Measurements from ENCODE around the gene AOC1.
A peak's percentile ranks its signal among the peaks of the same experiment; 100 is the strongest.

The AOC1 gene

DNA sequence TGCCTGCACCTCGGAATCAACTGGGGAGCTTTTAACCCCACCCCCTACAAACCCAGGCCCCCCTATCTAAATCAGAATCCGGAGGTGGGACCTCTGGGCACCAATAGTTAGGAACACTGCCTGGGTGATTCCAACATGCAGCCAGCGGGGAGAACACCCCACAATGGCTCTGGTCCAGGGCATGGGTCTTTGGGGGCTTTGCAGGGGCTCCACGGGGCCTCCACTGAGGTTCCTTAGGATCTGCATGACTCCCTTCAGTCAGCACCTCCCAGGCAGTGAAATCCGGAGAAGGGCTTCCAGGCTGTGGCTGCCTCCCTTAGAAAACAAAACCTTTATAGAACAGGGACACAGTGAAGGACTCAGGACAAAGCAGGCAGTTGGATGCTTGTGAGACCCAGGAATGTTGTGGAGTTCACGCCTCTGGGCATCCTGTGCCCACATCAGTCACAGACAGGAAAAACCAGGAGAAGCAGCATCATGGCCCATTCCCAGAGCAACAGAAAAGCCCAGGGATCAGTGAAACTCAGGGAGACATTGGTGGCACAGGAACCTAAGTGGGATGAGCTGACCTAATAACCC lies 16.5 kb upstream of the AOC1 start:
- DNase-seq (ENCODE audit: low spot score) = no peak

DNA sequence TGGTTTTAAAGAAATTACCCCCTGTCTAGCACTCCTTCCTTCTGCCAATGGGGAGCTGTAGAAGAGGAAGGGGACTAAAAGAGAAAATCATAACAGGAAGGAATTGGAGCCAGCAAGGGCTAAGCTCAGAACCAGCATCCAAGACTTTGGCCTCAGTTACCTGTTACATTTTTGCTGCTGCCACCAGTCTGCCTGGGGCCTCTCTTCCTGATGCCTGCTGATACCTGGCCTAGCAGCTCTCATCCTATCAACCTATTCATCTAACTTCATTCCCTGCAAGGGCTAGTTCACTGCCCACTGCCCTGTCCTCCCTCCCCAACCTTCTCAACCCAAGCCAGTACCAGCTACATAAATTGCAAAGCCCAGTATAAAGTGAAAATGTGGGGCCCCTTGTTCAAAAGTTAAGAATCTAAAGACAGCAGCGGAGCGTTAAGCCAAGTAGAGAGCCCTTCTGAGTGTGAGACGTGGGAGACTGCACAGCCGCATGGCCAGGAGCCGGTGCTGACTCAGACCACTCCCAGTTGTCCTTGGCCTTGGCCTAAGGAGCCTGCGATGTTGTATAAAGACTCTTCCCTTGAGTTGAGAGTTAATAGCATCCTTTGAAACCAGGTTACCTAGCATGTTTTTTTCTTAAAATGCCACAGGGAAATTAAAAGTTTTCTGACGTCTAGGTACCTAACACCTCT lies 13.2 kb upstream of the AOC1 start:
- no peak for DNase-seq (ENCODE audit: low spot score)

DNA sequence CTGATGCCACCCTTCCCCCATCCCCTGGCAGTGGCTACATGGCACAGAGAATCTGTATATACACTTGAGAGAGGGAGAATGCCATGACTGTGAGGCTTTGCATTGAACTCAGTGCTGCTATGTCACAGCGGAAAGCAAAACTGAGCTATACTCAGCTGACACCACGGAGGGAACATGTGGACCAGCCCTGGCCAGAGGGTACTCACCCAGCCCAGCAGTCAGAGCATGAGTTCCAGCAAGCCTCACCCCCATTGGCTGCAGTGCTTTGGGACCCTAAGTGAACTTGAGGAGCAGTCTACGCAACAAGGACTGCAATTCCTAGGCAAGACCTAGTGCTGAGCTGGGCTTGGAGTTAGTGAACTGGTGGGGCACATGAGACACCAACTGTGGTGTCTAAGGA lies 10.3 kb upstream of the AOC1 start:
- no peak for DNase-seq (ENCODE audit: low spot score)

DNA sequence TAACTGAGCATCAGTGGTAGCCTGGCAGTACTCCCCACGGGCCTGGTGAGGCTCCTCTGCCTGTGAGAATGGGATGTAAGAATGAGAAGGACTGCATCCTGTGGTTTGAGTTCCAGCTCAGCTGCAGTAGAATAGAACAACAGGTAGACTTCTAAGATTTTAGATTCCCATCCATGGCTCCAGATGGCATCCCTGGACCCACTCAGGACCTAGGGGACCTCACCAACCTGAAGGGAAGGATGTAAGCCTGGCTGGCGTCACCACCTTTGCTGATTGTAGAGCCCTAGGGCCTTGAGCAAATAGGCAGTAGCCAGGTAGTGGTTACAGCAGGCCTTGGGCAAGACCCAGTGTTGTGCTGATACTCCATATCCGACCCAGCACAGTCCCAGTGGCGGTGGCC lies 9.6 kb upstream of the AOC1 start:
- no peak for DNase-seq (ENCODE audit: low spot score)

DNA sequence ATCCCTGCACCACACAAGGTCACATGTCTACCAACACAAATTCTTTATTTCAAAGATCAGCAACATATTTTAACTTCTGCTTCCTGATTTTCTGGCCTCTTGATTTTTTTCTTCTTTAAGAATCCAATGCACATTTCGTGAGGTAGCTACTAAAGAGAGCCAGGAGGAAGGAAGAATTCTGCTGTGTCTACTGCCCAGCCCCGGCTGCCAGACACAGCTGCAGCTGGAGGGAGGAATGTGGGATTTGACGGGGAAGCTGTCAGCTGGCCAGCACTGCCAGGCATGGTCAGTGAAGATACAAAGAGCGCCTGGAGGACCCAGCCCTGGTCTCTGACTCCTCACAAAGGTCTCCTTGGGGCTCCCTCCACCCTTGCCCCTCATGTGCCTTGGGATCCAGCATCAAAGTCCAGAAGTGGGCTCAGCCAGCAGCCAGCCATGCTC lies 6.9 kb upstream of the AOC1 start:
- DNase-seq (ENCODE audit: low spot score) = peak; percentile 64

DNA sequence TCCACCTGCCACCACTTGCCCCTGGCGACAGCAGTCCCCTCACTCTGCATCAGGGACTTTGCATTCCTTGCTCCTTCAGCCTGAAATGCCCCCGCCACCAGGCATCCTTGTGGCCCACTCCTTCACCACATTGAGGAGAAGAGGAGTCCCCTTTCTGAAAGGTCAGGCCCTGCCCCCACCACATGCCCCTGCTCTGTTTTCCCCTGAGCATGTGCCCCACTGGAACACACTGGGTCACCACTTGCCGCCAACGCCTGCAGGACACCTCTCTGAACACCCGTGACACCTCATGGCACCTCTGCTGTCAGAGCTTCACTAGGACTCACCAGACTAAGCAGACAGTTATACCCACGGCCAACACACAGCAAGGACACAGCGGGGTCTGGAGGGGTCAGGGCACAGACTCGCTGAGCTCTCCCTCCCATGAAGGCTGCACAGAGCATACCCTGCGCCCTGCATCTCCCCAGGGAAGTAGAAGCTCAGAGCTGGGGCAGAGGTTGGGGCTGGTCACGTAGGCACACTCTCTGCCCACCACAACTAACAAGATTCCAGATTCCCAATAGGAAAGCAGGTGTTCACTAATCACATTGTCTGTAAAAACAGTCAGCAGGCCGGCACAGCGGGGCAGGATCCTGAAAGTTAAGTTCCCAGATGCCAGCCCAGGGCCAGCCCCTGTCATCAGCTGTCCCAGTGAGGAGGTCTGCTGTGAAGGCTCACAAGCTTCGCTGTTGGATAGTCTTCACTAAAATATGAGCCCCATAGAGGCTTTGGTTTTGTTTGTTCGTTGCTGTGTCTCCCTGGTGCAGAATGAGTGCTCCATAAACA lies 5.8 kb upstream of the AOC1 start:
- no peak for DNase-seq (ENCODE audit: low spot score)

DNA sequence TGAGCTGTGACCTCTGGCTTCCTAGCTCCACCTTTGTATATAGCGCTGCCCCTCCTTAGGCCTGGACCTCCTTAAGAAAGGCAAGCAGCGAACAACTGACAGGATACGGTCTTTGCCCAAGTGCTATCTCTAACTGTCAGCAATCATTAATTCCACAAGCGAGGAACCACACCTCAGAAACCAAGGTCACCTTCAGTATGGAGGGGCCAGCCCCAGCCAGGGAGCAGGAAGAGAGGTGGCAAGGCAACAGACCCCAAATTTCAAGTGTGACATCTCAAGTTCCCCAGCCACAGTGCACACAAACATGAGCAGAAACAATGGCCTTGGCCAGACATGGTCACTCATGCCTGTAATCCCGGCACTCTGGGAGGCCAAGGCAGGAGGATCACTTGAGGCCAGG lies 4.8 kb upstream of the AOC1 start:
- no peak for DNase-seq (ENCODE audit: low spot score)

DNA sequence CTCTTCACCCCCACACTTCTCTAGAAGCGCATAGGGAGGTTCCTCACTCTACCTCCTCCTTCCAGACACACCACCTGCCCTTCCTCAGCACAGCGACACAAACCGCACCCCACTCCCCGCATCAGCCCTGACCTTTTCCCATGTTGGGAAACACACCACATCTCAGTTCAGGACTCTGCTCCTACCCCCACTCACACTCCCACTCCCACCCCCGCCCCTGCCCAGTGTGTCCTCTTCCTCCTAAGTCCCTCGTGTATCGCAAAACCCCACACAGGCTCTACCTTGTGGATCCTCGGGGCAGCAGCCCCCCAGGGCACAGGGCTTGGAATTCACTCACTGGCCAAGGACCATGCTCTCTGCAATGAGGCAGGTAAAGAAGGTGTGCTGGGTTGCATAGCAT lies 4.2 kb upstream of the AOC1 start:
- DNase-seq (ENCODE audit: low spot score) = no peak

DNA sequence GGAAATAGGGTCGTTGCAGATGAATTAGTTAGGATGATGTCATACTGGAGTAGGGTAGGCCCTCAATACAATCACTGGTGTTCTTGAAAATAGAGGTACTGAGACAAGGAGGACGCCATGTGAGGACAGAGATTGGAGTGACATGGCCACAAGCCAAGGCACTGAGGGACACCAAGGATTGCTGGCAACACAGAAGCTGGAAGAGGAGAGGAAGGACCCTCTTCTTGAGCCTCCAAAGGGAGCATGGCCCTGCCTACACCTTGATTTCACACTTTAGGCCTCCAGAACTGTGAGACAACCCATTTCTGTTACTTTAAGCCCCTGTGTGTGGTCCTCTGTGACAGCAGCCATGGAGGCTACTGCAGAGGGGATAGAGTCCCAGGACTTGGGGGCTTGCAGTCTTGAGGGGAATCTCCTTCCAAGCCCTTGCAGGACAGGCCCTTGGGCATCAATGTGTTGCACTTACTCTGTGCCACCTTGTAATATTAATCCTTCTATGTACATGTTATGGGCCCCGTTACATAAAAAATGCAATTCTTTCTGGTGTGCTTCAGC lies 3.7 kb upstream of the AOC1 start:
- DNase-seq (ENCODE audit: low spot score) = no peak

DNA sequence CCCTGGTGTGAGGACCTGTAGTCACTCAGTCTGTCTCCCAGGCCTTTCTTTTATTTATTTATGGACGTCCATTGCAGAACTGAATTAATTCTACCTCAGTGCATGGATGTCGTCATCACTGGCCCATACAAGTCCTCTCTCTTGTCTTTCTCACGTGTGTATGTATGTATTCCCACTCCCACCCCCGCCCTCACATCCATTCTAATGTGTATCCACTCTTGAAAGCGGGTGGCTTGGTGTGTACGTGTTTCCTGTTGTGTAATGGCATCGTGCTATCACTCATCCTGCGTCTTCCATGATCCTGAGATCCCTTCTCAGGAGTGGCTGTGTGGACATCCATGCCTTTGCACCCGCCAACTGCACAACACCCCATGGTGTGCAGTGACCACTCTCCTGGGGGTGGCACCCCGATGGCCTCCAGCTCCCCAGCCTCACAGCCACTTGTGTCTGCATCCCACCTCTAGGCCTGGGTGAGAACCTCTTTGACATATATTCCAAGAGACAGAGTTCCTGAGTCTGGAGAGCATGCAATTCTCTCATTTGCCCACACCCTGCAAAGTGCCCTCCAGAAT lies 3.0 kb upstream of the AOC1 start:
- DNase-seq (ENCODE audit: low spot score) = no peak

DNA sequence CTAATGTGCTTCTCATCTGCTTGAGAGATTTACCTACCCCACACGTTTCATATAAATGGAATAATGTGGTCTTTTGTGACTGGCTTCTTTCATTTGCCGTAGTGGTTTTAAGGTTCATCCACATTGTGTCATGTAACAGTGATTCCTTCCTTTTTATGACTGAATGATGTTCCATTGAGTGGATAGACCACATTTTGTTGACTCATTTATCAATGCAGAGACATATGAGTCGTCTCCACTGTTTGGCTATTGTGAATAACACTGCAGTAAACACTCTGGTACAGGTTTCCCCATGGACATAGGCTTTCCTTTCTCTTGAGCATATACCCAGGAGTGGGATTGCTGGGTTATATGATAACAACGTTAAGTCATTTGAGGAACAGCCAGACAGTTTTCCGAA lies 2.0 kb upstream of the AOC1 start:
- no peak for DNase-seq (ENCODE audit: low spot score)

DNA sequence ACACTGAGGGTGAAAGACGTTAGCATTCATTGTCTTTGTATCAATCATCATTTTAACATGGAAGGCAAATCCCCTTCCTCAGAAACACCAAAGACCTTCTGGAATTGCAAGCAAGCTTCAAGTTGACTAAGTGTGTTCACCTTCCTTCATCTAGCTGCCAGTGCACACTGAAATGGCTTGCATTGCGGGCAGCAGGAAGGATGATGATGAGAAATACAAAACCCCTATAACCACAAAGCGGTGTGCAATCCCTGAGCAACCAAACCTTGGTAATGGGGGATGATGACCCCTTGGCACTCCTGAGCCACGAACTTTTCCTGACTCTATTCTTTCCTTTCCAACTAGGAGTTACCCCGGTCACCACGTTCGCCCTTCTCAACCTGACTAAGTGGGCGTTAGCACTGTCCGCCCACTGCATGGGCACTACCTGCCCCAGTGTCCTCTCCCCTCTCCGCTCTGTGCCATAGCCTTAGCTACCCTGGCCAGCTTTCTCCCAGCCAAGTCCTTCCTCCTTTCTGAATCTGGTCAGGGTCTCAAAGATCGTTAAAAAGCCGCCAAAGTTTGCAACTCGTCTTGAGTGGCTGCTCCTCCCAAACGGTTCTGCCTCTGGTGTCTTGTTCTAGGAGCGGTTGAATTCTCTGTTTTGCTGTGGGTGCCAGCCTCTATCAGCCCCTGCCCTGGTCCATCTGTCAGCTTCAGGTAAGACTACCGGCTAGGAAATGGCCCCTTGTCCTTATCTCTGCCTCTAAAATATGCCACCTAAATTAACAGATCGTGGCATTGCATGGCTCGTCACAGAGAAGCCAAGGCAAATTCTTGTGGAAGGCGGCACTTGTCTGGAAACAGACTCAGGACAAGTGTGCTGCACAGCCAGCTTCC lies 586 bp upstream of the AOC1 start:
- DNase-seq (ENCODE audit: low spot score) = no peak

DNA sequence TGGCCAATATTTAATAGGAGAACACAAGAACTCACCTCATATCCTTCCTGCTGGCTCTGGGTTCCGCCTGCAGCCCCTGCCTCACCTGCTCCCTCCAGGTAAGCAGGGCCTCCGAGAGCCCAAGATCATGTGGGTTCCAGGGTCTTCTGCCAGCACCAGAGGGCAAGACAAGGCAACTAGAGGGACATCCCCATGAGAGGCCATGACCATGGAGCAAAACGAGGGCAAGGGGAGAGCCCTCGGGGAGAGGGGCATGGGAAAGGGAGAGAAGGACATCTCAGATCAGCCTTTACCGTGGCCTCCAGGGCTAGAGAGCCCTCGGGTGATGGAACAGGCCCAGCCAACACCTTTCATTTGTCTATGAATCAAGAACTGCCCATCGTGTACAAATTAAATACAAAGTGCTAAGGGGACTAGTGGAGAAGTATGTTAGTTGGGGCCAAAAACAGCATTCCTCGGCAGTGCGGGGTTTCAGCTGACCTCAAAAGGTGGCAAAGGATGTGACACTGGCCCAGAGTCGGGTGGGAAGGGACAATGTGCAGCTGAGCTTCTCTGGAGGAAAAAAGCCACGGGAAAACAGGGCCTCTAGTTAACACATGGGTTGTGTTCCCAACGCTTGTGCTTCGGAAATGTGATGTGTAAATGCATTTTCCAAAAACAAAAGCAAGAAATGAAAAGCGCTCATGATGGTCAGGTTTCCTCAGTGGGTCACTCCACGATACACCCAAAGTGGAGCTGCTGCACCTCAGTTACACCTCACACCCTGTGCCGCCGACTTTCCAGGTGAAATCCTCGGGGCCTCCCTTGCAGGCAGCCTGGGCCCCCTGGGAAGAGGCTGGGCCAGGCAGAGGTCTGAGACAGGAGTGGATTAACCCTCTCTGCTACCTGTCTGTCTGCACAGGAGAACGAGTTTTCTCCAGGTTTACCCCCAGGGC lies 2.0 kb downstream of the AOC1 start:
- DNase-seq (ENCODE audit: low spot score) = no peak

DNA sequence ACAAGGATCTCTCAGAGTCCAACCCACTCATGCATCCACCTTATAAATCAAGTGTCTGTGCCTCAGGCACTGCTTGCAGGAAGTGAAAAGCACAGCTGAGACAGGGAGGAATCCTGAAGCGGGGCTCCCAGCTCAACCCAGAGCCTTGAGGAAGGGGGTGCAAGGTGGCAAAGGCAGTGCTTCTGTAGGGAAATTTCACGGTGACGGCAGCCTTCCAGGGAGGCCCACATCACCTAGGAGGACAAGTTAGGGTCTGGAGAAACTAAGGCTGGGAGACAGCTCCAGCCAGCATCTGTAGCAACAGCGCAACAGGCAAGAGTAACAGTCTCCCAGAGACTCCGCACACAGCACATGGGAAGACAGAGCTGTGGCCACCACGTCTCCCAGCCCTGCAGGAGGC lies 2.7 kb downstream of the AOC1 start:
- DNase-seq (ENCODE audit: low spot score) = no peak

DNA sequence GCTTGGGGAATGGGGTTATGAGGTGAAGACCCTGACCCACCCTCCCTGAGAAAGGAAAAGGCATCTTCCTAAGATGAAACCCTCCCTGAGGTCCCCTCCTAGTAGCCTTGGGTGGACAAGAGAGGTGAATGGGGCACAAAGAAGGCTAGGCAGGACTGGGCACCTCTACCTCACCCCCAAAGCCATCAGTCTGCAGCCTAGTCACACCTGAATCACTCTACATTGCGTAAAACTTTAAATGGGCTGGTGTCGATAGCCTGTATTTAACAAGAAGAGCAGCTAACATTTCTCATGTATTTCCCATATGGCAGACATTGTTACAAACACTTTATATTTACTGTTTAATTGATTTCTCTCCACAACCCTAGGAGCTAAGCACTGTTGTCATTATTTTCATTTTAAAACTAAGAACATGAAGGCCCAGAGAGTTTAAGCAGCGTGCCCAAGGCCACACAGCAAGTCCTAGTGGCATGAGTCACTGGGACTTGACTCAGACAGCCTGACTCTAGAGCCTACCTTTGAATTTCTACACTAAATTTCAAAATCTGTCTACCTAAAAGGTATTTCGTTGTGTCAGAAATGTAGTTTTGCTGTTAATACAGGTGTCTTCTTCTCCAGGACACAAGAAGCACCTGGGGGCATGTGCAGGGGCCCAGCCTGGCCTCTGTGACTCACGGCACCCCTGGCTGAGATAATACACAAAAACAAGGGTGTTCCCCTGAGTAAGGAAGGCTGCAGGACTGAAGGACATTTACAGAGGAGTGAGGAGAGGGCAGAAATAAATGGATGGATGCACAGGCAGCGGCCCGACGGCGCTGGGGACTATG lies 3.4 kb downstream of the AOC1 start:
- DNase-seq (ENCODE audit: low spot score) = no peak

DNA sequence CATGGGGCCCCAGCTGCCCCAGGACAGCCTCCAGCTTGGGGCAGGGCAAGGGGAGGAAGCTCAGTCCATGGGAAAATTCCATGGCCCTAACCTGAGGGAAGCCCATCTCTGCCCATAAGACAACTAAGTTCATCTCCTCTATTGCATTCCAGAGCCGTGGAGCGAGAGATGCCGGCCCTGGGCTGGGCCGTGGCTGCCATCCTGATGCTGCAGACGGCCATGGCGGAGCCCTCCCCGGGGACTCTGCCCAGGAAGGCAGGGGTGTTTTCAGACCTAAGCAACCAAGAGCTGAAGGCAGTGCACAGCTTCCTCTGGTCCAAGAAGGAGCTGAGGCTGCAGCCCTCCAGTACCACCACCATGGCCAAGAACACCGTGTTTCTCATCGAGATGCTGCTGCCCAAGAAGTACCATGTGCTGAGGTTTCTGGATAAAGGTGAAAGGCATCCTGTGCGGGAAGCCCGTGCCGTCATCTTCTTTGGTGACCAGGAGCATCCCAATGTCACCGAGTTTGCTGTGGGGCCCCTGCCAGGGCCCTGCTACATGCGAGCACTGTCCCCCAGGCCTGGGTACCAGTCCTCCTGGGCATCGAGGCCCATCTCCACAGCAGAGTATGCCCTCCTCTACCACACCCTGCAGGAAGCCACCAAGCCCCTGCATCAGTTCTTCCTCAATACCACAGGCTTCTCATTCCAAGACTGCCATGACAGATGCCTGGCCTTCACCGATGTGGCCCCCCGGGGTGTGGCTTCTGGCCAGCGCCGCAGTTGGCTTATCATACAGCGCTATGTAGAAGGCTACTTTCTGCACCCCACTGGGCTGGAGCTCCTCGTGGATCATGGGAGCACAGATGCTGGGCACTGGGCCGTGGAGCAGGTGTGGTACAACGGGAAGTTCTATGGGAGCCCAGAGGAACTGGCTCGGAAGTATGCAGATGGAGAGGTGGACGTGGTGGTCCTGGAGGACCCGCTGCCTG lies 4.3 kb downstream of the AOC1 start:
- DNase-seq (ENCODE audit: low spot score) = no peak

DNA sequence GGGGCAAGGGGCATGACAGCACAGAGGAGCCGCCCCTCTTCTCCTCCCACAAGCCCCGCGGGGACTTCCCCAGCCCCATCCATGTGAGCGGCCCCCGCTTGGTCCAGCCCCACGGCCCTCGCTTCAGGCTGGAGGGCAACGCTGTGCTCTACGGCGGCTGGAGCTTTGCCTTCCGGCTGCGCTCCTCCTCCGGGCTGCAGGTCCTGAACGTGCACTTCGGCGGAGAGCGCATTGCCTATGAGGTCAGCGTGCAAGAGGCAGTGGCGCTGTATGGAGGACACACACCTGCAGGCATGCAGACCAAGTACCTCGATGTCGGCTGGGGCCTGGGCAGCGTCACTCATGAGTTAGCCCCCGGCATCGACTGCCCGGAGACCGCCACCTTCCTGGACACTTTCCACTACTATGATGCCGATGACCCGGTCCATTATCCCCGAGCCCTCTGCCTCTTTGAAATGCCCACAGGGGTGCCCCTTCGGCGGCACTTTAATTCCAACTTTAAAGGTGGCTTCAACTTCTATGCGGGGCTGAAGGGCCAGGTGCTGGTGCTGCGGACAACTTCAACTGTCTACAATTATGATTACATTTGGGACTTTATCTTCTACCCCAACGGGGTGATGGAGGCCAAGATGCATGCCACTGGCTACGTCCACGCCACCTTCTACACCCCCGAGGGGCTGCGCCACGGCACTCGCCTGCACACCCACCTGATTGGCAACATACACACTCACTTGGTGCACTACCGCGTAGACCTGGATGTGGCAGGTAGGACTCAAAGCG lies 5.1 kb downstream of the AOC1 start:
- DNase-seq (ENCODE audit: low spot score) = no peak

All from globus pallidus (tissue), 1 donor.